Activated naive CD8-positive, alpha-beta T cell treated with anti-CD3 and anti-CD28 coated beads for 36 hours (primary cell): ENCODE measurements around the gene PKP4. TPM values are rescaled to one million over a fixed set of nuclear protein-coding genes. Genes with fewer than 3 reads are reported as not detected.

Experiments used
- DNase-seq: peaks from one replicate; pipeline ENCODE4 v3.0.0; 2021
- H3K27ac Mint-ChIP-seq: one replicate; pipeline ENCODE4 v1.8.0; 2022; ENCODE audit warnings: mild to moderate bottlenecking, moderate library complexity, mixed read lengths
- H3K27me3 Mint-ChIP-seq: one replicate; pipeline ENCODE4 v1.8.0; 2022; ENCODE audit warnings: mild to moderate bottlenecking, mixed read lengths
- H3K36me3 Mint-ChIP-seq: one replicate; pipeline ENCODE4 v1.8.0; 2021; ENCODE audit warnings: mild to moderate bottlenecking, mixed read lengths
- H3K4me1 Mint-ChIP-seq: one replicate; pipeline ENCODE4 v1.8.0; 2021; ENCODE audit warnings: mixed read lengths
- H3K4me3 Mint-ChIP-seq: one replicate; pipeline ENCODE4 v1.8.0; 2022; ENCODE audit warnings: mild to moderate bottlenecking, moderate library complexity, mixed read lengths
- H3K9me3 Mint-ChIP-seq: one replicate; pipeline ENCODE4 v1.8.0; 2022; ENCODE audit warnings: mixed read lengths
- total RNA-seq, 2 experiments: library from RNA; stranded (reverse); gene quantifications; one replicate each; pipeline ENCODE4 v1.2.3, GENCODE V29; 2021

Gene PKP4
- total RNA-seq, 2 experiments from 2014 or later = 35.3 to 38.2 TPM

DNA sequence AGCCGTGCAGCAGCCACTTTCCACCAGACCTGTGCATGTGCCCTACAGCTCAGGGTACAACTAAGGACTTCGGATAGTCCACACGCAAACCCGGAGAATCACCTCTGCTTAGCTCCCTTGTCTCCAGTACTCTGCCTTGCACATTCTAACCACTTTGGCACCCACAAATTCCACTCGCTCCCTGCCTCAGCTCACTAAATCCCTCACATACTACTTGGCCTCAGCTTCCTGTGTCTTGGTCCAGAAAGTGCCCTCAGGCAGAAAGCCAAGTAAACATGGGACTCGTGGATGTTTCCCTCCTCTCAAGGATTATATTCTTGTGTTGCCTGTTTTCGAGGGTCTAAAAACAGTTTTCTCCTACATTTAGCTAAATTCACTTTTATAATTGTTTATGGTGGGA lies 180.6 kb downstream of the PKP4 start:
- H3K4me1 Mint-ChIP-seq = peaks cover 3% of the 10 kb centered on the region

DNA sequence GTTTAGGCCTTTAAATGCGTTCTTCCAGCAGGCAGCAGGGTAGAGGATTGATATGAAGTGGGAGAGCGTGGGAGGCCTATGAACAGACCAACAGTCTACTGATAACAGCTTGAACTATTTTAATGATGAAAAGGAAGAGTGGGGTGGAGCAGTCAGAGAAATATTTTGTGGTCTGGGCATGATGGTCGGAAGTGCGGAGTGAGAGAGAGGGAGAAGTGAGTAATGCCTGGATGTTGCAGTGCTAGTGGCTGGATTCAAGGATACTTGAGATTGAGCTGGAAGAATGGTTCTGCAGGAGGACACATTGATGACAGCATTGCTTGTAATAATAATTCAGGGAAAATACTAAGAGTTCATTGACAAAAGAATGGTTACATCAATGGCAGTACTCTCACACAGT lies 187.4 kb downstream of the PKP4 start:
- H3K36me3 Mint-ChIP-seq = peaks cover 16% of the 10 kb centered on the region
- no peaks in the 10 kb centered on the region for H3K4me1 Mint-ChIP-seq
- no peak for DNase-seq
- H3K27me3 Mint-ChIP-seq = no peaks in the 10 kb centered on the region
- H3K27ac Mint-ChIP-seq = no peak overlapping the region
- H3K4me3 Mint-ChIP-seq = no peak overlapping the region
- H3K9me3 Mint-ChIP-seq = no peaks in the 10 kb centered on the region

More for the DNA sequence above, 180.6 kb downstream of the PKP4 start:
- H3K4me3 Mint-ChIP-seq = no peak overlapping the region
- H3K36me3 Mint-ChIP-seq = peaks cover 27% of the 10 kb centered on the region
- no peak for DNase-seq
- H3K9me3 Mint-ChIP-seq = no peaks in the 10 kb centered on the region
- no peaks in the 10 kb centered on the region for H3K27me3 Mint-ChIP-seq
- H3K27ac Mint-ChIP-seq = no peak overlapping the region

- Mint-ChIP-seq H3K4me1 (no peaks in the 10 kb centered on the region), H3K36me3 (peaks cover 16% of the 10 kb centered on the region), H3K27me3 (no peaks in the 10 kb centered on the region), H3K27ac (no peak overlapping the region), H3K4me3 (no peak overlapping the region), H3K9me3 (no peaks in the 10 kb centered on the region)
- no peak for DNase-seq
Measured at GRCh38 chr2:158645299-158645698, 188.5 kb downstream of the PKP4 start.

DNA sequence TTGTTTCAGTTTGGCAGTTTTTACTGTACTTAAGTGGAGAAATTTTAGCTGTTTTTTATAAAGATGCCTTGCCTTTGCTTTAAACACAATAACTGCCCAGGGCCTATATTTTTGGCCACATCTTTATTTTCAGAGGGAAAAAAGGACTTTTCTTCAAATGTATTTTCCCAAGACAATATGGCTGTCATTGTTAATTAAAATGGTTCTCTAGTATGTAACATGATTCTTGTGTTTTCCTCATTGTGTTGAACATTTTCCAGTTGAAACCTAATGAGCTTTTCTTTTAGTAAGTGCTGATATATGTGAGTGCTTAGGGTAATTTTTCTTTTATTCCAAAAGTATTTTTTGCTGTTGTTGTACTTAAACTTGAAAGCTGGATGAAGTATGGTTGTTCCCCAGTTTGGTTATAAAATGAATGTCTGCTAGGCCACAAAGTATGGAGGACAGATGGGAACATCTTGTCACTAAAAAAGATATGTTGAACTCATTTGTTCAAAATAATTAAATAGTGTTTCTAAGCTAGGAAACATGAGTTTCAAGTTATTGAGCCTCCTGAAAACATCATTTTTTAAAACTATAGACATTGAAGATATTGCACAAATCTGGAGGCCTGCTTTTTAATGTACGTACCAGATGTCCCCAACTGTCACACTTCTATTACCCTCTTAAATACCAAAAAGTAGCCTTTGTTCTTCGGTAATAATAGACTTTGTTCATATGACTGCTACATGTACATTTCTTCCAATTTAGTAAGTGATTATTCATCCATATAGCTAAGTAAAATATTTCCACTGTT lies 190.9 kb downstream of the PKP4 start:
- Mint-ChIP-seq H3K27me3 (no peaks in the 10 kb centered on the region), H3K9me3 (no peaks in the 10 kb centered on the region), H3K4me3 (no peak overlapping the region), H3K36me3 (peaks cover 12% of the 10 kb centered on the region), H3K27ac (no peak overlapping the region), H3K4me1 (no peaks in the 10 kb centered on the region)
- no peak for DNase-seq

DNA sequence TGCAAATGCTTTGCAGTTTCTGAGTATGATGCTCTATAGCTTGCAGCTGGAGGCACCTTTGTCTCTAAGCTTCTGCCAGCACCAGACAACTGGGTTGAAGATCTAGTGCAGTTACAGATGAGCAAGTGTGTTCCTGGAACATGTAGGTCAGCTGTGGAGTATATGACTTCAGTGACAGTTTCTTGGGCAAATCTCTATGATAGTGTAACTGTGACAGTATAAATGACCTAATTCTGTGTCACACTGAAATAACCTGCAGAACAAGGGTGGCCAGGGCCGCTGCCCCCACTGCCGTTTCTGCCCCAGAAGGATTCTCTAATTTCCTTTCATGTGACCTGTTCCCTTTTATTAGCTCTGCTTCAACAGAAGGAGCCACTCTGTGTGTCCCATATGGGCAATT lies 193.1 kb downstream of the PKP4 start:
- Mint-ChIP-seq H3K9me3 (no peaks in the 10 kb centered on the region), H3K27me3 (no peaks in the 10 kb centered on the region), H3K4me3 (no peak overlapping the region), H3K4me1 (no peaks in the 10 kb centered on the region), H3K36me3 (peaks cover 2% of the 10 kb centered on the region), H3K27ac (no peak overlapping the region)
- DNase-seq = no peak

GRCh38 chr2:158650646-158651357 lies 194.1 kb downstream of the PKP4 start:
- Mint-ChIP-seq H3K9me3 (no peaks in the 10 kb centered on the region), H3K4me3 (no peak overlapping the region), H3K27me3 (no peaks in the 10 kb centered on the region), H3K27ac (no peak overlapping the region), H3K4me1 (no peaks in the 10 kb centered on the region), H3K36me3 (peaks cover 2% of the 10 kb centered on the region)
- DNase-seq = no peak

DNA sequence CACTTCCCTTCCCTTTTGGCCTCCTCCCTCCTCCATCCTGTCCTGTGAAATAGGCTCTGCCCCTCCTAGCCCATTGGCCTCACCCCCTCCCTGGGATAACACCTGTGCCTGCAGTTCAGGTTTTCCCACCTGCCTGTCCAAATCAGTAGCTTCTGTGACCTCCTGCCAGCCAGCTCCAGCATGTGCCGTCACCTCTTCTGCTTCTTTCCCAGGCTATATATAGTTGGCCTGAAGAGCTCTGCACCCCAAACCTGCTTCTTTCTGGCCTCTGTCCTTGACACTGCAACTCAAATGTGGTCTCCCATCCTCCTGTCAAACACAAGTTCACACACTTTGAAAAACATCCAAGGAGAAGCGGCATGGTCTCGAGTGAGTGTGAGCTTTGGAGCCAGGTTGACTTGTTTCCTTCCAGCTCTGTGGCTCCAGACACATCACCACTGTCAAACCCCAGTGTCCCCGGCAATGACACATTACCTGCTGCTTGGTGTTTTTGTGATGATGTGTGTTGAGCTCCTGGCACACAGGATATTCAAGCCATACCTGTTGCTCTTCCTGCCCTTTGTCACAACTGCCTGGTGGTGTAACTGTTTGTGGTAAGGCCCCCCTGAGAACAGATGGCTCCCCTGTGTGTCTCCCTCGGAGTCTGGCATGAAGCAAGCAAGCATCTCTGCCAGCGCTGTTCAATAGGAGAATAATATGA lies 194.8 kb downstream of the PKP4 start:
- DNase-seq = no peak
- Mint-ChIP-seq H3K4me1 (no peaks in the 10 kb centered on the region), H3K36me3 (peaks cover 2% of the 10 kb centered on the region), H3K27ac (no peak overlapping the region), H3K27me3 (no peaks in the 10 kb centered on the region), H3K4me3 (no peak overlapping the region), H3K9me3 (no peaks in the 10 kb centered on the region)

- H3K27me3 Mint-ChIP-seq = no peaks in the 10 kb centered on the region
Measured at GRCh38 chr2:158655628-158656027, 198.9 kb downstream of the PKP4 start.

DNA sequence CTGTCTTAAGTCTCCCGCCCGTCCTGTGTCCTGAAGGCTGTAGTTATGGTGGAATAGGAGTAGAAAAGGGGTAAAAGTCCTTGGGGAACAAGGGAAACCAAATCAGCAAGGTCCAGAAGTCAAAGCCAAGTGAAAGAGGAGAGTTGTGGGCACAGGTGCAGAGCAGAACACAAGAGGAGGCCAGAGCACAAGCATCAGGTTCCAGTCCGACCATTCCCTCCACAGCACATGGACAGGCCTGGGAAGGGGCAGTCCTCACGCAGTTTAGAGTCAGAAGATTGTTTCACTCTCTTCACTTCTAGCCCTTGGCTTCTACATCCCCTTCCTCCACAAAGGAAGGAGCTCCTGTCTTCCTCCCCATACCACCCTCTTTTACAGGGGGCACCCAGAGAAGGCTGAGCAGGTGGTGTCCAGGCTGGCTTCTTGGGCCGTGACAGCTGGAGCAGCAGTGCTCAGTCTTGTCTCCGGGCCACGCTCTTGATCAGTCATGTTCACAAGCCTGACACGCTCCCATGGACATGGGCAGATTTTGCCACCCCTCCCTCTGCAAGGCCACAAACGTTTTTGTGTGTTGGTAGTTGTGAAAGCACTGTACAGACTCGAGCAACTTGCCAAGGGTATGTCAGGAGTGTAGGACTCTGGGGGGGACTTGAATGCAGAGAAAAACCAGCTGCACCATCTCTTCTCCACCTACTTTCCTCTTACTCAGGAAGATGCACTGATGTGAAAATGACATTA lies 199.9 kb downstream of the PKP4 start:
- peaks cover 7% of the 10 kb centered on the region for H3K36me3 Mint-ChIP-seq
- no peak overlapping the region for H3K4me3 Mint-ChIP-seq
- no peak overlapping the region for H3K27ac Mint-ChIP-seq
- no peaks in the 10 kb centered on the region for H3K27me3 Mint-ChIP-seq
- no peaks in the 10 kb centered on the region for H3K9me3 Mint-ChIP-seq
- H3K4me1 Mint-ChIP-seq = no peaks in the 10 kb centered on the region
- no peak for DNase-seq

More at GRCh38 chr2:158655628-158656027, 198.9 kb downstream of the PKP4 start:
- no peaks in the 10 kb centered on the region for H3K9me3 Mint-ChIP-seq
- H3K4me1 Mint-ChIP-seq = no peaks in the 10 kb centered on the region
- H3K36me3 Mint-ChIP-seq = peaks cover 2% of the 10 kb centered on the region
- H3K4me3 Mint-ChIP-seq = no peak overlapping the region
- DNase-seq = no peak
- no peak overlapping the region for H3K27ac Mint-ChIP-seq

DNA sequence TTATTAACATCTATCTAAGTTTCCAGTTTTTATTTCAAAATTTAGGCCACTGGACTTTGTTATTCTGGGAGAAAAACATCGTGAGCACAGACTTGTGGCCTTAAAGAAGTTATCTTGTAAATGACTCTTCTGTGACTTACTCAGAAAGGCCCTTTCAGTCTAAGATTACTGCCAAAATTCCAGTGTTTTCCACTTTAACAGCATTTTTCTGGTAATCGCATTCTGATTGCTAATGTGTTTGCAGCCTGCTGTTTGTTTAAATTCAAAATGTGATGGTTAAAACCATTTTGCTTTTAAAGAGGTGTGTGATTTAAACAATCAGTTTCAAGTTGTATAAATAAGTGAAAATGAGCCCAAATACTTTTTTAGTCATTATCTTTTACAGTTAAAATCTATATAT lies 201.6 kb downstream of the PKP4 start:
- DNase-seq = no peak
- Mint-ChIP-seq H3K4me3 (no peak overlapping the region), H3K36me3 (peaks cover 7% of the 10 kb centered on the region), H3K4me1 (no peaks in the 10 kb centered on the region), H3K9me3 (no peaks in the 10 kb centered on the region), H3K27ac (no peak overlapping the region), H3K27me3 (no peaks in the 10 kb centered on the region)

- Mint-ChIP-seq H3K4me3 (no peak overlapping the region), H3K9me3 (no peaks in the 10 kb centered on the region), H3K27me3 (no peaks in the 10 kb centered on the region), H3K27ac (no peak overlapping the region), H3K4me1 (no peaks in the 10 kb centered on the region), H3K36me3 (peaks cover 7% of the 10 kb centered on the region)
- no peak for DNase-seq
Measured at GRCh38 chr2:158659483-158659882, 202.7 kb downstream of the PKP4 start.

GRCh38 chr2:158661231-158661630 lies 204.5 kb downstream of the PKP4 start:
- Mint-ChIP-seq H3K27ac (no peak overlapping the region), H3K27me3 (no peaks in the 10 kb centered on the region), H3K36me3 (peaks cover 7% of the 10 kb centered on the region), H3K9me3 (no peaks in the 10 kb centered on the region), H3K4me3 (no peak overlapping the region), H3K4me1 (no peaks in the 10 kb centered on the region)
- DNase-seq = no peak

- Mint-ChIP-seq H3K36me3 (peaks cover 7% of the 10 kb centered on the region), H3K27me3 (no peaks in the 10 kb centered on the region), H3K9me3 (no peaks in the 10 kb centered on the region), H3K27ac (no peak overlapping the region), H3K4me3 (no peak overlapping the region), H3K4me1 (no peaks in the 10 kb centered on the region)
- DNase-seq = no peak
Measured at GRCh38 chr2:158662421-158662820, 205.7 kb downstream of the PKP4 start.

DNA sequence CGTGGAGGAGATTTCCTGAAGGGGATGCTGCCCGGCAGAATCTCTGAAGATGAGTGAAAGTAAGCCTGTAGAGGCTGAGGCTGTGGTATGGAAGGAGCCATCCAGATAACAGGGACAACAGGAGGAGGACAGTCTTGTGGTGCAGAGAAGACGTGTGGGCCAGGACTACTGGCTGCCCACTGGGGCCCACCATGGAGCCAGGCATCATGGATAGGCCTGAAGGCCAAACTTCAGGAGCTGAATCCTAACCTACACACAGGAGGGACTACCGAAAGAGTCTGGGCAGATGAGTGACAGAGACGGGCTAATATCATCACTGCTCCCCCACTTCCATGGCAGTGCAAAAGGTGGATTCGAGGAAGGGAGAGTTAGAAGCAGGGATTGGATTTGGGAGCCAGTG lies 207.0 kb downstream of the PKP4 start:
- no peak for DNase-seq
- Mint-ChIP-seq H3K27ac (no peak overlapping the region), H3K9me3 (no peaks in the 10 kb centered on the region), H3K4me1 (no peaks in the 10 kb centered on the region), H3K4me3 (no peak overlapping the region), H3K27me3 (no peaks in the 10 kb centered on the region), H3K36me3 (peaks cover 10% of the 10 kb centered on the region)

DNA sequence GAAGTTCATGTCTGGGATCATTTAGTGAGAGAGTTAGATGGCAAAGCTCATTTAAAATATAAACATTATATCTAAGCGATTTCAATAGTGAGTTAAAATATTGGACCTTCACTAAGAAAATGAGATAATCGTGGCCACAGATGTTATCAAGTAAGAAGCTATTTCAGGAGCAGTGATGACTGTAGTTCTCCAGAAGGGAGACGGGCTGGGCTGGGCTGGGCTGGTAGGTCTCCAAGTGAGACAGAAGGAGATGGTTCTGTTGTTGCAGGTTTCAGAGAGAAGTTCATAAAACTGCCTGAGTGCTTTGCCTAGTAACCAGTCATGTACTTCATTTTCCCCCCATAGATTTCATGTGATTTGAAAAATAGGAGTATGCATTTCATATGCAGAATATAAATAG lies 208.2 kb downstream of the PKP4 start:
- Mint-ChIP-seq H3K4me3 (no peak overlapping the region), H3K4me1 (no peaks in the 10 kb centered on the region), H3K36me3 (peaks cover 8% of the 10 kb centered on the region), H3K27me3 (no peaks in the 10 kb centered on the region), H3K27ac (no peak overlapping the region), H3K9me3 (no peaks in the 10 kb centered on the region)
- no peak for DNase-seq
